ENCODE measurements around the gene SPTBN4.
"Not testable (repeated sequence)": the region's sequence is repeated elsewhere in the genome, so short reads cannot be mapped to it uniquely, and the experiment has no call there.

SPTBN4 gene

GRCh38 chr19:40506099-40506498 is 39.3 kb downstream of the SPTBN4 start:
- no peak for DNase-seq (ENCODE audit: low read depth in 3 of 3)

- DNase-seq (ENCODE audit: low read depth in 3 of 3), result no peak
Measured at GRCh38 chr19:40507892-40508291, 41.1 kb downstream of the SPTBN4 start.

GRCh38 chr19:40508739-40509260 is 42.0 kb downstream of the SPTBN4 start:
- DNase-seq (ENCODE audit: low read depth in 3 of 3), result no peak

GRCh38 chr19:40510526-40511115 is 43.8 kb downstream of the SPTBN4 start:
- DNase-seq (ENCODE audit: low read depth in 3 of 3), result no peak

GRCh38 chr19:40511487-40511886 is 44.7 kb downstream of the SPTBN4 start:
- DNase-seq (ENCODE audit: low read depth in 3 of 3), result no peak

GRCh38 chr19:40512110-40512472 is 45.3 kb downstream of the SPTBN4 start:
- DNase-seq (ENCODE audit: low read depth in 3 of 3), result no peak

- DNase-seq (ENCODE audit: low read depth in 3 of 3), result no peak
Measured at GRCh38 chr19:40512473-40513344, 45.9 kb downstream of the SPTBN4 start.

GRCh38 chr19:40513345-40513678 is 46.5 kb downstream of the SPTBN4 start:
- DNase-seq (ENCODE audit: low read depth in 3 of 3), result no peak

GRCh38 chr19:40513741-40514315 is 47.0 kb downstream of the SPTBN4 start:
- DNase-seq (ENCODE audit: low read depth in 3 of 3), result no peak

GRCh38 chr19:40517248-40517647 is 50.4 kb downstream of the SPTBN4 start:
- DNase-seq (ENCODE audit: low read depth in 3 of 3), result no peak

- DNase-seq (ENCODE audit: low read depth in 3 of 3), result no peak
Measured at GRCh38 chr19:40519352-40520322, 52.8 kb downstream of the SPTBN4 start.

GRCh38 chr19:40521276-40521675 is 54.5 kb downstream of the SPTBN4 start:
- DNase-seq (ENCODE audit: low read depth in 3 of 3), result no peak

- DNase-seq (ENCODE audit: low read depth in 3 of 3), result not testable (repeated sequence)
Measured at GRCh38 chr19:40521900-40522299, 55.1 kb downstream of the SPTBN4 start.

- peak in 1 of 3 experiments; percentile 7 for DNase-seq (ENCODE audit: low read depth in 3 of 3)
Measured at GRCh38 chr19:40523322-40524047, 56.7 kb downstream of the SPTBN4 start.

GRCh38 chr19:40524133-40524549 is 57.3 kb downstream of the SPTBN4 start:
- no peak for DNase-seq (ENCODE audit: low read depth in 3 of 3)

GRCh38 chr19:40524655-40525054 is 57.9 kb downstream of the SPTBN4 start:
- no peak for DNase-seq (ENCODE audit: low read depth in 3 of 3)

- no peak for DNase-seq (ENCODE audit: low read depth in 3 of 3)
Measured at GRCh38 chr19:40525234-40526051, 58.6 kb downstream of the SPTBN4 start.

- no peak for DNase-seq (ENCODE audit: low read depth in 3 of 3)
Measured at GRCh38 chr19:40528078-40528477, 61.3 kb downstream of the SPTBN4 start.

GRCh38 chr19:40528533-40529092 is 61.8 kb downstream of the SPTBN4 start:
- DNase-seq (ENCODE audit: low read depth in 3 of 3), result no peak

All from stimulated activated CD4-positive, alpha-beta T cell treated with anti-CD3 and anti-CD28 coated beads, TNF-alpha, amount 100 ng/mL, for 4 hours (primary cell).